Left ventricle myocardium superior (tissue), 1 donor: ENCODE data around the gene FABP6. TPM values are rescaled to one million over a fixed set of nuclear protein-coding genes. Genes with fewer than 3 reads are reported as not detected.

Experiments used
- ATAC-seq: fragments of 200-7000 bp; cut with Tn5 transposase; one replicate; pipeline ENCODE4 v1.9.1; 2020; ENCODE audit warnings: mild to moderate bottlenecking, moderate library complexity
- DNase-seq: peaks from one replicate; pipeline ENCODE4 v3.0.0-alpha.2; 2020
- intact Hi-C: fragments of 100-400 bp; cut with micrococcal nuclease; formaldehyde crosslinking; loops from one replicate; pipeline ENCODE4 v1.11.0; 2022
- total RNA-seq: library from RNA; stranded (reverse); fragmentation: NEBNext Ultra II Directional; extraction: Animal tissue kit (Norgen Biotek cat#: 25700); gene quantifications from one replicate; pipeline ENCODE4 v1.2.1, GENCODE V29; 2021
- donor health status: DM: no; HTN: yes; CAD: no; lungs with severe emphysema.

Gene FABP6
- total RNA-seq, 1 donor from 2014 or later: 3.3 TPM

GRCh38 chr5:160259341-160259740, 30.0 kb downstream of the FABP6 start:
- no peak for DNase-seq
- no peak for ATAC-seq
- intact Hi-C loops: no loop called here

- intact Hi-C loops: no loop called here
- no peak for ATAC-seq
- DNase-seq: no peak
Measured at GRCh38 chr5:160260006-160260775, 30.9 kb downstream of the FABP6 start.

GRCh38 chr5:160260881-160261815, 31.8 kb downstream of the FABP6 start:
- ATAC-seq (peak; percentile 84), DNase-seq (no peak)
- intact Hi-C loops: no loop called here

GRCh38 chr5:160262151-160263074, 33.1 kb downstream of the FABP6 start:
- DNase-seq: no peak
- no peak for ATAC-seq
- intact Hi-C loops: no loop called here

GRCh38 chr5:160263326-160263855, 34.1 kb downstream of the FABP6 start:
- ATAC-seq (no peak), DNase-seq (no peak)
- intact Hi-C loops: no loop called here

GRCh38 chr5:160266044-160266443, 36.7 kb downstream of the FABP6 start:
- DNase-seq (no peak), ATAC-seq (no peak)
- intact Hi-C loops: no loop called here

- no peak for DNase-seq
Measured at GRCh38 chr5:160266752-160267345, 37.5 kb downstream of the FABP6 start.

GRCh38 chr5:160268121-160268520, 38.8 kb downstream of the FABP6 start:
- no peak for ATAC-seq
- intact Hi-C loops: no loop called here

More at GRCh38 chr5:160266752-160267345, 37.5 kb downstream of the FABP6 start:
- no peak for ATAC-seq
- intact Hi-C loops: no loop called here

GRCh38 chr5:160269017-160269416, 39.7 kb downstream of the FABP6 start:
- intact Hi-C loops: no loop called here
- DNase-seq (peak; percentile 92), ATAC-seq (peak; percentile 96)

More at GRCh38 chr5:160268121-160268520, 38.8 kb downstream of the FABP6 start:
- DNase-seq: no peak

GRCh38 chr5:160270704-160271103, 41.4 kb downstream of the FABP6 start:
- DNase-seq: no peak
- intact Hi-C loops: no loop called here
- no peak for ATAC-seq

GRCh38 chr5:160271396-160271795, 42.1 kb downstream of the FABP6 start:
- DNase-seq (no peak), ATAC-seq (peak; percentile 2)
- intact Hi-C loops: no loop called here

GRCh38 chr5:160271836-160272235, 42.5 kb downstream of the FABP6 start:
- intact Hi-C loops: no loop called here
- DNase-seq (no peak), ATAC-seq (no peak)

GRCh38 chr5:160272264-160272663, 43.0 kb downstream of the FABP6 start:
- no peak for ATAC-seq
- no peak for DNase-seq
- intact Hi-C loops: no loop called here

- DNase-seq (no peak), ATAC-seq (no peak)
- intact Hi-C loops: no loop called here
Measured at GRCh38 chr5:160272889-160273288, 43.6 kb downstream of the FABP6 start.

- intact Hi-C loops: no loop called here
- ATAC-seq (no peak), DNase-seq (no peak)
Measured at GRCh38 chr5:160274483-160274931, 45.2 kb downstream of the FABP6 start.

GRCh38 chr5:160278343-160278742, 49.0 kb downstream of the FABP6 start:
- intact Hi-C loops: no loop called here
- no peak for ATAC-seq

GRCh38 chr5:160280384-160281095, 51.2 kb downstream of the FABP6 start:
- DNase-seq (no peak), ATAC-seq (no peak)
- intact Hi-C loops: no loop called here

More at GRCh38 chr5:160278343-160278742, 49.0 kb downstream of the FABP6 start:
- DNase-seq: no peak

- DNase-seq (no peak), ATAC-seq (no peak)
- intact Hi-C loops: no loop called here
Measured at GRCh38 chr5:160281275-160281674, 52.0 kb downstream of the FABP6 start.
